Suprapubic skin (tissue), 4 donors: ENCODE measurements around the gene STX1B. TPM values are rescaled to one million over a fixed set of nuclear protein-coding genes. Genes with fewer than 3 reads are reported as not detected.
A peak's percentile ranks its signal among the peaks of the same experiment; 100 is the strongest.

ENCODE experiments used
- DNase-seq, 2 donors: peaks; one replicate each; pipeline ENCODE4 v3.0.0-alpha.2; 2019; ENCODE audit warnings: low spot score in 2 of 2
- H3K27ac ChIP-seq: fragments of 200-600 bp; sonication (generic); one replicate; pipeline ENCODE4 v1.5.1; 2019
- H3K27me3 ChIP-seq: fragments of 200-600 bp; sonication (generic); one replicate; pipeline ENCODE4 v1.5.1; 2019
- H3K36me3 ChIP-seq: fragments of 200-600 bp; sonication (generic); one replicate; pipeline ENCODE4 v1.5.1; 2019
- H3K4me1 ChIP-seq: fragments of 200-600 bp; sonication (generic); one replicate; pipeline ENCODE4 v1.5.1; 2019
- H3K4me3 ChIP-seq: fragments of 200-600 bp; sonication (generic); one replicate; pipeline ENCODE4 v1.5.1; 2019; ENCODE audit warnings: mild to moderate bottlenecking
- H3K9me3 ChIP-seq: fragments of 200-600 bp; sonication (generic); one replicate; pipeline ENCODE4 v1.5.1; 2019
- CTCF ChIP-seq, 2 donors: fragments of 200-600 bp in 1 of 2; fragments of 450-650 bp in 1 of 2; sonication (generic) in 1 of 2; IDR thresholded peaks; one replicate each; pipeline ENCODE4 v1.5.1; 2016 to 2019; ENCODE audit warnings: antibody characterized with exemption in 2 of 2, mild to moderate bottlenecking in 1 of 2, moderate library complexity in 1 of 2
- EP300 ChIP-seq: sonication (generic); formaldehyde crosslinking; IDR thresholded peaks from one replicate; pipeline ENCODE4 v1.6.1; 2017; ENCODE audit warnings: antibody characterized with exemption
- POLR2A ChIP-seq, 2 donors: fragments of 450-650 bp; IDR thresholded peaks; one replicate each; pipeline ENCODE4 v1.6.1; 2017; ENCODE audit warnings: antibody characterized with exemption in 2 of 2, mild to moderate bottlenecking in 2 of 2, moderate library complexity in 2 of 2
- POLR2AphosphoS5 ChIP-seq, 3 donors: sonication (generic); formaldehyde crosslinking; IDR thresholded peaks; one replicate each; pipeline ENCODE4 v1.6.1; 2017; ENCODE audit warnings: antibody characterized with exemption in 3 of 3
- WGBS: methylation state at CpG from one replicate; pipeline ENCODE4 v1.1.5; 2018; 5-methylcytosine and 5-hydroxymethylcytosine counted together
- total RNA-seq, 4 donors: library from RNA; depleted of rRNA; stranded (reverse); fragments of >200 nt; gene quantifications; one replicate each; pipeline ENCODE4 v1.1.0, GENCODE V29; 2016

STX1B gene
- total RNA-seq, 4 donors from 2014 or later = 0.55 to 3.5 (median 2.0) TPM

GRCh38 chr16:30987581-30988190 is 22.8 kb downstream of the STX1B start:
- 97% methylated on average over 24 of the region's 30 CpGs for WGBS
- peaks cover 28% of the 10 kb centered on the region for H3K36me3 ChIP-seq
- H3K27me3 ChIP-seq = no peaks in the 10 kb centered on the region
- H3K4me3 ChIP-seq = no peak overlapping the region
- DNase-seq = peak in 1 of 2 donors; percentile 61
- no peak overlapping the region for H3K27ac ChIP-seq
- H3K4me1 ChIP-seq = peaks cover 28% of the 10 kb centered on the region
- TF ChIP-seq EP300 = no peak
- no peak for TF ChIP-seq POLR2AphosphoS5 (IDR thresholded peaks at IDR 0.05)
- no peak for TF ChIP-seq POLR2A (IDR thresholded peaks at IDR 0.05)
- no peak for TF ChIP-seq CTCF (IDR thresholded peaks at IDR 0.05)
- no peaks in the 10 kb centered on the region for H3K9me3 ChIP-seq

- 92% methylated on average over 27 of the region's 29 CpGs for WGBS
- peaks cover 32% of the 10 kb centered on the region for H3K36me3 ChIP-seq
- no peak for TF ChIP-seq POLR2A (IDR thresholded peaks at IDR 0.05)
- no peak for TF ChIP-seq CTCF (IDR thresholded peaks at IDR 0.05)
- TF ChIP-seq POLR2AphosphoS5 (IDR thresholded peaks at IDR 0.05) = no peak
- no peak for TF ChIP-seq EP300
- H3K27ac ChIP-seq = peak overlapping the region; percentile 70
- DNase-seq = peak in 1 of 2 donors; percentile 59
- H3K4me1 ChIP-seq = peaks cover 32% of the 10 kb centered on the region
- no peaks in the 10 kb centered on the region for H3K27me3 ChIP-seq
- H3K9me3 ChIP-seq = no peaks in the 10 kb centered on the region
- peak overlapping the region; percentile 55 for H3K4me3 ChIP-seq
These were observed 24.1 kb downstream of the STX1B start for GRCh38 chr16:30986129-30986991.

GRCh38 chr16:30985401-30986128 is 24.9 kb downstream of the STX1B start:
- no peaks in the 10 kb centered on the region for H3K9me3 ChIP-seq
- peak overlapping the region; percentile 70 for H3K27ac ChIP-seq
- peaks cover 32% of the 10 kb centered on the region for H3K4me1 ChIP-seq
- H3K4me3 ChIP-seq = peak overlapping the region; percentile 55
- no peaks in the 10 kb centered on the region for H3K27me3 ChIP-seq
- TF ChIP-seq EP300 (no peak), POLR2A (IDR thresholded peaks at IDR 0.05) (no peak), CTCF (IDR thresholded peaks at IDR 0.05) (no peak), POLR2AphosphoS5 (IDR thresholded peaks at IDR 0.05) (no peak)
- H3K36me3 ChIP-seq = peaks cover 40% of the 10 kb centered on the region
- WGBS = 41% methylated on average over 11 of the region's 20 CpGs
- peak in 1 of 2 donors; percentile 78 for DNase-seq

GRCh38 chr16:30984669-30985400 is 25.6 kb downstream of the STX1B start, which contains the start of gene HSD3B7:
TSS of gene HSD3B7 (plus strand) at chr16:30985207. CDS start at chr16:30985659, 452 bp downstream.
- WGBS = 22% methylated on average over 17 of the region's 24 CpGs
- no peak for TF ChIP-seq EP300
- no peak for TF ChIP-seq POLR2A (IDR thresholded peaks at IDR 0.05)
- peak; percentile 89 to 91 for TF ChIP-seq CTCF (IDR thresholded peaks at IDR 0.05)
- TF ChIP-seq POLR2AphosphoS5 (IDR thresholded peaks at IDR 0.05) = peak in 1 of 3 donors; percentile 66

More at GRCh38 chr16:30984669-30985400, 25.6 kb downstream of the STX1B start, which contains the start of gene HSD3B7:
- Histone ChIP-seq H3K4me3 (peak within 1 kb of the TSS; percentile 55), H3K4me1 (peaks cover 32% of the 10 kb centered on the region), H3K9me3 (no peaks in the 10 kb centered on the region), H3K27ac (peak within 1 kb of the TSS; percentile 70), H3K36me3 (peaks cover 47% of the 10 kb centered on the region), H3K27me3 (no peaks in the 10 kb centered on the region)
- DNase-seq = peak; percentile 95
